ENCODE results near the gene EFNA2. TPM values are rescaled to one million over a fixed set of nuclear protein-coding genes. Genes with fewer than 3 reads are reported as not detected.
A peak's percentile ranks its signal among the peaks of the same experiment; 100 is the strongest.

The EFNA2 gene
- total RNA-seq, 6 experiments from 2014 or later, result 4.2 to 10.3 (median 5.6) TPM

DNA sequence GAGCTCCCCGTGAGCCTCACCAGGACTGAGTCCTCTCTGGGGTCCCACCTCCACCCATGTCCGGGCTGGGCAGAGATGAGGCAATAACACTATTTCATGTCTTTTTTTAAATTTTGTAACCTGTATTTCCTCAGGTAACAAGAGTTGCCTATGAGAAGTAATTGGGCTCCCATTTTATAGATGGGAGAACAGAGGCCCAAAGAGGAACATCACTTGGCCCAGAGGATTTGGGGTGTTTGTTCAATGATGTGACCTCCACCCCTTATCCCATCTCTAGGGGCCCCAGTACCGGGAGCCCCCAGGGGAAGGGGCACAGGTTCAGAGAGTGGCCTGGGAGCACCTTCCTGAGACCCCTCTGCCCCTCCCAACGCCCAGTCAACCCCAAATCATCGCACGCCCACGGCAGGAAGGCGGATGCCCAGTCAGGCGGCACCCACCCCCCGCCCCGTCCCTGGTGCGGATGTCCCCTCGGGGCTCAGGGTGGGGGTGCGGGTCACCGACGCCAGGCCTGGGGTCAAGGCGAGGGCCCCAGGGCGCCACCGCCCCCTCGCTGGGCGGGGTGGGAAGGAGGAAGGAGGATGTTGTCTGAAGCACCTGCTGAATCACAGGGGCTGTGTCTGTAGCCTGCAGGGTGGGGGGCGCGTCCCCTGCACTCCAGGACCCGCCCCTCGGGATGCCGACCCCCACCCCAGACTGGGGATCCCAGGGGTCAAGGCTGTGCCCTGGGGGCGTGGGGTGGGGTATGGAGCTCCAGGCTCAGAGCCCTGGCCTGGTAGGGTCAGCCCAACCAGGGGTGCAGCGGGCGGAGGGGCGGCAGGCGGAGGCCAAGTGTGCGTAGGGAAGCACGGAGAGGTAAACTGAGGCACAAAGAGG lies 25.6 kb upstream of the EFNA2 start:
- peaks cover 5 to 65% (median 26%) of the 10 kb centered on the region in 4 donors for H3K4me1 ChIP-seq
- intact Hi-C loops (cut with DNase I), result no loop called here
- no peaks in the 10 kb centered on the region for H3K9me3 ChIP-seq
- DNase-seq (peak in 1 of 3 donors; percentile 63), ATAC-seq (no peak)
- peaks cover 5 to 30% (median 16%) of the 10 kb centered on the region in 4 donors for H3K36me3 ChIP-seq
- H3K4me3 ChIP-seq, result peak overlapping the region in 1 of 3 donors; percentile 70
- no peak for TF ChIP-seq POLR2A (IDR thresholded peaks at IDR 0.05)
- TF ChIP-seq, protein P1, sequence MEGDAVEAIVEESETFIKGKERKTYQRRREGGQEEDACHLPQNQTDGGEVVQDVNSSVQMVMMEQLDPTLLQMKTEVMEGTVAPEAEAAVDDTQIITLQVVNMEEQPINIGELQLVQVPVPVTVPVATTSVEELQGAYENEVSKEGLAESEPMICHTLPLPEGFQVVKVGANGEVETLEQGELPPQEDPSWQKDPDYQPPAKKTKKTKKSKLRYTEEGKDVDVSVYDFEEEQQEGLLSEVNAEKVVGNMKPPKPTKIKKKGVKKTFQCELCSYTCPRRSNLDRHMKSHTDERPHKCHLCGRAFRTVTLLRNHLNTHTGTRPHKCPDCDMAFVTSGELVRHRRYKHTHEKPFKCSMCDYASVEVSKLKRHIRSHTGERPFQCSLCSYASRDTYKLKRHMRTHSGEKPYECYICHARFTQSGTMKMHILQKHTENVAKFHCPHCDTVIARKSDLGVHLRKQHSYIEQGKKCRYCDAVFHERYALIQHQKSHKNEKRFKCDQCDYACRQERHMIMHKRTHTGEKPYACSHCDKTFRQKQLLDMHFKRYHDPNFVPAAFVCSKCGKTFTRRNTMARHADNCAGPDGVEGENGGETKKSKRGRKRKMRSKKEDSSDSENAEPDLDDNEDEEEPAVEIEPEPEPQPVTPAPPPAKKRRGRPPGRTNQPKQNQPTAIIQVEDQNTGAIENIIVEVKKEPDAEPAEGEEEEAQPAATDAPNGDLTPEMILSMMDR (IDR thresholded peaks at IDR 0.05), result no peak
- H3K27me3 ChIP-seq, result no peaks in the 10 kb centered on the region
- 3% methylated on average over 10 of the region's 33 CpGs for WGBS (ENCODE audit: insufficient coverage, low coverage, low lambda C conversion rate, missing lambda C conversion rate)
- H3K27ac ChIP-seq, result peak overlapping the region; percentile 67 to 92 (median 84)

DNA sequence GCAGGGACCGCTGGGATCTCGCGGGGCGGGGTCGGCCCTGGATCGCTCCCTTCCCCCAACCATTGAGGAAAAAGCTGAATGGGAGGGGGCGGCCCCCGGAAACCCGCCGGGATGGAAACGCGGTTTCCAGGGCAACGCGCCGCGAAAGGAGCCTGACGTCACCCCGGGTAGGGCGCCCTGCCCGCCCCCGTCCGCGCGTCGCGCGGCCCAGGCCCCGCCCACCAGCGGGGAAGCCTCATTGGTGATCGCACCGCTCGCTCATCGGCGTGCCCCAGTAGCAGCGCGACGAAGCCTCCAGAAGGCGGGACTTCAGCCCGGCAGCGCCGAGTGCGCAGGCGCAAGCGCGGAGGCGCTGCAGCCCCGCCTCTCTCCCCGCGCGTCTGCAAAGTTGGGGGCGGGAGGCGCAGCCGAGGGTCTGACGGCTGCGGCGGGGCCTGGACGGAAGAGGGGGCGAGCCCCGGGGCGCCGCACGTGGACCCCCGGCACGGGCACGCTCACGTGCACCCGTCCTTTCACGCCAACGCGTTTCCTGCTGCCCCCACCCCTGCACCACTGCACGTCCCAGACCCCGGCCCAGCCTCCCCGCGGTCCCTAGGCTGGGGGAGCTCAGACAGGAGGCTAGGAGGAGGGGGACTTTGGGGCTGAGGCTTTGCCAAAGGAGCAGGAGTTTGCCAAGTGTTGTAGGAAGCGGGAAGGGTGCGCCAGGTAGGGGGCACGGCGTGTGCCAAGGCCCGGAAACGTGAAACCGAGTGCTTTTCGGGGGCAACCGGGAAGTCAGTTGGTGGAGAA lies 24.7 kb upstream of the EFNA2 start:
- H3K4me3 ChIP-seq, result peak overlapping the region; percentile 58 to 70 (median 69)
- peak; percentile 74 for TF ChIP-seq POLR2A (IDR thresholded peaks at IDR 0.05)
- TF ChIP-seq, protein P1 (IDR thresholded peaks at IDR 0.05), result no peak
- 2% methylated on average over 13 of the region's 83 CpGs for WGBS (ENCODE audit: insufficient coverage, low coverage, low lambda C conversion rate, missing lambda C conversion rate)
- ATAC-seq, result peak; percentile 60 to 78 (median 75)
- H3K27ac ChIP-seq, result peak overlapping the region; percentile 71 to 92 (median 90)
- H3K4me1 ChIP-seq, result peaks cover 5 to 61% (median 26%) of the 10 kb centered on the region in 4 donors
- H3K27me3 ChIP-seq, result no peaks in the 10 kb centered on the region
- H3K36me3 ChIP-seq, result peaks cover 0 to 22% (median 8%) of the 10 kb centered on the region in 4 donors
- intact Hi-C loops (cut with DNase I), result no loop called here
- peak; percentile 98 for DNase-seq
- no peaks in the 10 kb centered on the region for H3K9me3 ChIP-seq

DNA sequence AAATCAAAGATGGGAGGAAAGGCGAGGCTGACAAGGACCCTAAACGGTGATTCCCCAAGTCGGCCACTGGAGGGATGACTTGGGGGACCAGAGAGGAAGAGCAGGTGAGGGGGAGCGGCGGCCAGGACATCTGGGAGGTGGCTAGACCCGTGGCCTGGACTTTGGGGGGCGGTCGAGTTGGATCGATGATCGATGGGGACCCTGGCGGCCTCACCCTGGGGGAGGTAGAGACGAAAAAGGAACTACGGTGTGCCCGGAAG lies 24.2 kb upstream of the EFNA2 start:
- WGBS (ENCODE audit: insufficient coverage, low coverage, low lambda C conversion rate, missing lambda C conversion rate), result 4% methylated on average over 14 of the region's 14 CpGs
- TF ChIP-seq, protein P1 (IDR thresholded peaks at IDR 0.05), result no peak
- TF ChIP-seq POLR2A (IDR thresholded peaks at IDR 0.05), result no peak
- H3K9me3 ChIP-seq, result no peaks in the 10 kb centered on the region
- intact Hi-C loops (cut with DNase I), result no loop called here
- peaks cover 5 to 64% (median 28%) of the 10 kb centered on the region in 4 donors for H3K4me1 ChIP-seq
- ATAC-seq (no peak), DNase-seq (no peak)
- H3K4me3 ChIP-seq, result peak overlapping the region; percentile 58 to 70 (median 69)
- peaks cover 0 to 17% (median 4%) of the 10 kb centered on the region in 4 donors for H3K36me3 ChIP-seq
- peak overlapping the region; percentile 71 to 92 (median 90) for H3K27ac ChIP-seq
- H3K27me3 ChIP-seq, result no peaks in the 10 kb centered on the region

DNA sequence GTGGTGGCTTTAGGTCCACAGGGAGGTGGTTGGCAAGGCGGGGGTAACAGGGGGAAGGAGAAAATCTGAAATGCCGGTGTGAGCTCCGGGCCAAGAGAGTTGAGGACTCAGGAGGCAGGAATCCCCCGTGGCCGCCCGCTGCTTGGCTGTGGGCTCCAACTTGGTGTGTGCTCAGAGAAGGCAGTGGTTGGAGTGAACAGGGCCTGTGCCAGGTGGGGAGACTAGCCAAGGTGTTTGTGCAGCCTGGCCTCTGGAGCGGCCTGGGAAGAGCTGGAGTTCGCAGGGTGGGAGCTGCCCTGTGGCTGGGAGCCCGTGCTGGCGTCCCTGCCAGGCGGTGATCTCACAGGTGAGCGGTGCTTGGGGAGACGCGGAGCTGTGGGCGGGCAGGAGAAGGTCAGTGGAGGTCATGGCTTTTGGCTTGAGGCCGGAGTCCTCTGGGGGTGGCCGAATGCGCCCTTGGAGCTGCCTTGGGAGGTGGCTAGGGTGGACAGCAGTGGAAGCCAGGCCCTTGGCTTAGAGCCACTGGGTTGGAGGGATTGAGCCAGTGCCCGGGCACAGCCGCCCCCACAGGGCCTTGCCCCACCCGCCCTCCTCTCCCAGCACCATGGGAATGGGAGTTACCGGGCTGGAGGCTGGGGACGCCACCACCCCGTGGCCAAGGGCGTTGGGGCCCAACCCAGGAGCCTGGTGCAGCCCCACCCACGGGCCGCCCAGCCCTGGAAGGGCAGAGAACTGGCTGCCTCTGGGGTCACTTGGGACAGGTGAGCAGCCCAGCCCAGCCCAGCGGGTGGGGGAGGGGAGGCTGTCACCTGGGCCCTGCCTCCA lies 23.7 kb upstream of the EFNA2 start:
- no peaks in the 10 kb centered on the region for H3K27me3 ChIP-seq
- peaks cover 5 to 65% (median 28%) of the 10 kb centered on the region in 4 donors for H3K4me1 ChIP-seq
- no peaks in the 10 kb centered on the region for H3K9me3 ChIP-seq
- ATAC-seq, result peak; percentile 41 to 68 (median 63)
- peaks cover 0 to 11% (median under 1%) of the 10 kb centered on the region in 4 donors for H3K36me3 ChIP-seq
- 10% methylated on average over 6 of the region's 28 CpGs for WGBS (ENCODE audit: insufficient coverage, low coverage, low lambda C conversion rate, missing lambda C conversion rate)
- peak; percentile 85 for TF ChIP-seq POLR2A (IDR thresholded peaks at IDR 0.05)
- TF ChIP-seq, protein P1 (IDR thresholded peaks at IDR 0.05), result no peak
- H3K4me3 ChIP-seq, result peak overlapping the region; percentile 58 to 70 (median 69)
- intact Hi-C loops (cut with DNase I), result no loop called here
- peak overlapping the region; percentile 71 to 92 (median 90) for H3K27ac ChIP-seq
- DNase-seq, result peak; percentile 94 to 98 (median 98)
